A673 (cell line): ENCODE results near the gene CEACAM1. TPM values are rescaled to one million over a fixed set of nuclear protein-coding genes. Genes with fewer than 3 reads are reported as not detected.
A peak's percentile ranks its signal among the peaks of the same experiment; 100 is the strongest.

ENCODE experiments used
- BruUV-seq: library from RNA; stranded (reverse); fragments of 400-500 nt; replicated peaks from 2 replicates; lab custom pipeline; 2021; lab: Mats Ljungman, UMichigan
- CTCF ChIA-PET: fragments of 300-600 bp; sonication (Branson Sonifier 250); formaldehyde crosslinking; loops from one replicate; lab custom pipeline; 2022; ENCODE audit warnings: antibody characterized with exemption; lab: Charles Lee
- POLR2A ChIA-PET: fragments of 300-600 bp; sonication (Branson Sonifier 250); formaldehyde crosslinking; loops from one replicate; lab custom pipeline; 2022; ENCODE audit warnings: antibody characterized with exemption; ENCODE audit not compliant: low non-redundant PET; lab: Charles Lee
- DNase-seq: peaks from one replicate; pipeline ENCODE4 v3.0.0-alpha.2; 2015; ENCODE audit warnings: low spot score
- H3K27ac ChIP-seq: fragments of 200-600 bp; sonication (generic); 2 replicates; pipeline ENCODE4 v1.5.1; 2016; ENCODE audit warnings: mixed run types, low read depth, mild to moderate bottlenecking, mixed read lengths, antibody characterized with exemption, low read length; ENCODE audit not compliant: poor library complexity, severe bottlenecking
- H3K27me3 ChIP-seq: fragments of 200-600 bp; sonication (generic); replicated peaks from 2 replicates; pipeline ENCODE4 v1.6.1; 2017; ENCODE audit warnings: mixed run types, low read depth, mild to moderate bottlenecking, mixed read lengths, antibody characterized with exemption, low read length; ENCODE audit not compliant: insufficient read depth, poor library complexity
- H3K36me3 ChIP-seq: fragments of 200-600 bp; sonication (generic); 2 replicates; pipeline ENCODE4 v1.6.1; 2016; ENCODE audit warnings: mixed run types, mild to moderate bottlenecking, mixed read lengths, antibody characterized with exemption, low read length; ENCODE audit not compliant: insufficient read depth, poor library complexity, severe bottlenecking
- H3K4me1 ChIP-seq: fragments of 200-600 bp; sonication (generic); 2 replicates; pipeline ENCODE4 v1.6.1; 2017; ENCODE audit warnings: mixed run types, mild to moderate bottlenecking, mixed read lengths, antibody characterized with exemption, low read length; ENCODE audit not compliant: insufficient read depth, poor library complexity, severe bottlenecking
- H3K4me3 ChIP-seq: fragments of 200-600 bp; sonication (generic); 2 replicates; pipeline ENCODE4 v1.5.1; 2016; ENCODE audit warnings: low read depth, mixed run types, mild to moderate bottlenecking, mixed read lengths, low read length; ENCODE audit not compliant: poor library complexity, severe bottlenecking
- H3K9me3 ChIP-seq: fragments of 200-600 bp; sonication (generic); 2 replicates; pipeline ENCODE4 v1.6.1; 2016; ENCODE audit warnings: mixed run types, low read depth, mild to moderate bottlenecking, mixed read lengths, antibody characterized with exemption, low read length; ENCODE audit not compliant: poor library complexity, severe bottlenecking
- EZH2 ChIP-seq: fragments of 200-600 bp; sonication (generic); IDR thresholded peaks from 2 replicates; pipeline ENCODE4 v1.6.1; 2017; ENCODE audit warnings: borderline replicate concordance, low read depth, mild to moderate bottlenecking, mixed read lengths, antibody characterized with exemption, low read length; ENCODE audit not compliant: poor library complexity, severe bottlenecking
- intact Hi-C: fragments of 100-400 bp; cut with micrococcal nuclease; formaldehyde crosslinking; loops from one replicate; pipeline ENCODE4 v1.10.0; 2022; ENCODE audit not compliant: unreplicated experiment
- total RNA-seq: library from RNA; stranded (reverse); gene quantifications from 2 replicates; pipeline ENCODE4 v1.2.3, GENCODE V29; 2021
- TF ChIP-seq, protein P1 (sequence below): fragments of 300-800, 200-600 bp; sonication (generic); conservative IDR thresholded peaks from 2 replicates; pipeline ENCODE4 v1.5.1; 2017; ENCODE audit warnings: low read depth, mild to moderate bottlenecking, antibody characterized with exemption, low read length, moderate library complexity, mixed read lengths

The CEACAM1 gene
- total RNA-seq, 1 experiment from 2014 or later, result 0.64 TPM

DNA sequence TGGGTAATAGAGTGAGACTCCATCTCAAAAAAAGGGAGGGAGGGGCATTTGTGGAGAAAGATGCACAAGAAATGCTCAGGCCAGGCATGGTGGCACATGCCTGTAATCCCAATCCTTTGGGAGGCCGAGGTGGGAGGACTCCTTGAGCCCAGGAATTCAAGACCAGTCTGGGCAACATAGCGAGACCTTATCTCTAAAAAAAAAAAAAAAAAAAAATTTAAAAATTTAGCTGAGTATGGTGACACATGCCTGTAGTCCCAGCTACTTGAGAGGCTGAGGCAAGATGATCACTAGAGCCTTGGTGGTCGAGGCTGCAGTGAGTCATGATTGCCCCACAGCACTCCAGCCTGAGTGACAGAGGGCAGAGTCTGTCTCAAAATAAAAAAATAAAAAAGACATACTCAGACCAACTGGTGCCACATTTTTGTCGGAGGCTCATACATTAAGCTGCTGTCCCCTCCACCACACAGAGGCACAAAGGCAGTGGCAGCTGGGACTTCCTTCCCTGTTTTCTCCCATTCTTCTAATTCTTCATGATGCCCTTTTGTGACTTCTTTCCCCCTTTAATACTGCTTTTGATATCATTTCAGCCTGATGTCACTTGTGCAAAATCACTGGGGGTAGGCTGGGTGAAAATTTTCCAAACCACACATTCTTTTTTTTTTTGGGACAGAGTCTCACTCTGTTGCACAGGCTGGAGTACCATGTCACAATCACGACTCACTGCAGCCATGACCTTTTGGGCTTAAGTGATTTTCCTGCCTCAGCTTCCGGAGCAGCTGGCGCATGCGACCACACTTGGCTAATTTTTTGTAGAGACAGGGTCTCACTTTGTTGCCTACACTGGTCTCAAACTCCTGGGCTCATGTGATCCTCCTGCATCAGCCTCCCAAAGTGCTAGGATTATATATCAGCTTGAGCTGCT is 58.7 kb downstream of the CEACAM1 start:
- CTCF ChIA-PET, result no interaction called here
- DNase-seq, result peak; percentile 15

DNA sequence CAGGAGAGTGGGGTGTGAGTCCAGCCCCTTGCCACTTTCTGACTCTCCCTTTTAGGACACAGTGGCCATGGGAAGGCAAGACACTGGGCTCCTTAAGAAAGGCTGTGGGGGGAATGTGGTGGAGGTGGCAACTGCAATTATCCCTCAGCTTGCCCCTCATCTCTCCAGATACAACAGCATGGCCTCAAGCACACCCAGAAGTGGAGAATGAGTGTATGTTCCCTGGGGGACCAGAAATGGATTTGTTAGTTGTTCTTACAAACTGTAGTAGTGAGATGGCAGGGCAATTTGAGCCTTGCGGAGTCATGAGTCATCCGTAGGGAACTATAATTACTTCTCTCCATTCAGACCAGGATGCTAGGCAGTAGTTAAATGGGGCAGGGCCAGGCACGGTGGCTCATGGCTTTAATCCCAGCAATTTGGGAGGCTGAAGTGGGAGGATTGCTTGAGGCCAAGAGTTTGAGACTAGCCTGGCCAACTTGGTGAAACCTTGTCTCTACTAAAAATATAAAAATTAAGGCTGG is 59.9 kb downstream of the CEACAM1 start:
- TF ChIP-seq, protein P1, sequence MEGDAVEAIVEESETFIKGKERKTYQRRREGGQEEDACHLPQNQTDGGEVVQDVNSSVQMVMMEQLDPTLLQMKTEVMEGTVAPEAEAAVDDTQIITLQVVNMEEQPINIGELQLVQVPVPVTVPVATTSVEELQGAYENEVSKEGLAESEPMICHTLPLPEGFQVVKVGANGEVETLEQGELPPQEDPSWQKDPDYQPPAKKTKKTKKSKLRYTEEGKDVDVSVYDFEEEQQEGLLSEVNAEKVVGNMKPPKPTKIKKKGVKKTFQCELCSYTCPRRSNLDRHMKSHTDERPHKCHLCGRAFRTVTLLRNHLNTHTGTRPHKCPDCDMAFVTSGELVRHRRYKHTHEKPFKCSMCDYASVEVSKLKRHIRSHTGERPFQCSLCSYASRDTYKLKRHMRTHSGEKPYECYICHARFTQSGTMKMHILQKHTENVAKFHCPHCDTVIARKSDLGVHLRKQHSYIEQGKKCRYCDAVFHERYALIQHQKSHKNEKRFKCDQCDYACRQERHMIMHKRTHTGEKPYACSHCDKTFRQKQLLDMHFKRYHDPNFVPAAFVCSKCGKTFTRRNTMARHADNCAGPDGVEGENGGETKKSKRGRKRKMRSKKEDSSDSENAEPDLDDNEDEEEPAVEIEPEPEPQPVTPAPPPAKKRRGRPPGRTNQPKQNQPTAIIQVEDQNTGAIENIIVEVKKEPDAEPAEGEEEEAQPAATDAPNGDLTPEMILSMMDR, result no peak
- no peak for TF ChIP-seq EZH2
- H3K27me3 ChIP-seq, result no peaks in the 10 kb centered on the region
- CTCF ChIA-PET, result no interaction called here
- H3K4me1 ChIP-seq, result peaks cover 19% of the 10 kb centered on the region
- DNase-seq, result peak; percentile 94
- H3K36me3 ChIP-seq, result no peaks in the 10 kb centered on the region
- BruUV-seq, result no TSS peak
- POLR2A ChIA-PET, result no interaction called here
- intact Hi-C loops, result no loop called here
- H3K27ac ChIP-seq, result no peak overlapping the region
- no peak overlapping the region for H3K4me3 ChIP-seq
- no peaks in the 10 kb centered on the region for H3K9me3 ChIP-seq

More for the DNA sequence above, 58.7 kb downstream of the CEACAM1 start:
- BruUV-seq, result no TSS peak
- H3K27ac ChIP-seq, result no peak overlapping the region
- intact Hi-C loops, result no loop called here
- no peaks in the 10 kb centered on the region for H3K9me3 ChIP-seq
- H3K4me1 ChIP-seq, result peaks cover 19% of the 10 kb centered on the region
- H3K36me3 ChIP-seq, result no peaks in the 10 kb centered on the region
- H3K4me3 ChIP-seq, result no peak overlapping the region
- H3K27me3 ChIP-seq, result no peaks in the 10 kb centered on the region
- POLR2A ChIA-PET, result no interaction called here
- TF ChIP-seq EZH2, result no peak
- TF ChIP-seq, protein P1, result no peak

DNA sequence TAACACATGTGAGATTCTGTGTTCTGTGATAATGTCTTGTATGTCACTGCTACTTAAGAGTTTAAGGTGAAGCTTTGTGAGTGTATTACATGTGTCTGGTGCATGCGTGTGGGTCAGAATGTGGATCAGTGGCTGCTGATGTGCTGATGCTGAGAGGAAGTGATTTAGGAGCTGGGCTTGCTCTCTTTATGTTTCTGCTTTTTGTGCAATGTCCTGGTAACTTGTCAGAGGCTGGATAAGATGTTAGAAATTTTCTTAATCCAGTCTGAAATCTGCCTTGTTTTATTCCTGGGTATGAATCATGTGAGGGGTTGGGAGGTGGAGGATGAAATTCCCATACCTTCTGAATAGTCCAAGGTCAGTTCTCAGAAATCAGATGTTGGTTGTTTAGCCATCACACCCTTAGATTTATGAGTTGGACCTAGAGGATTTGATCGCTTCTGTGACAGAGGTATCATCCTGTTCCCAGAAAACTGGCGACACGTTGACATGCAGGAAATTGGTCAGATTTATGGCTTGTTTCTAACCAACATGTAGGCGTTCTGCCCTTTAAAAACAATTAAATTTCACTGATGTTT is 61.0 kb downstream of the CEACAM1 start:
- TF ChIP-seq, protein P1, result no peak
- no peak for TF ChIP-seq EZH2
- ChIA-PET POLR2A (interaction anchor here (0.6 kb wide), 1 partner anchor 18 kb away, joined by 5 read pairs; no protein-coding TSS in a partner anchor), CTCF (no interaction called here)
- Histone ChIP-seq H3K27ac (no peak overlapping the region), H3K9me3 (no peaks in the 10 kb centered on the region), H3K36me3 (no peaks in the 10 kb centered on the region), H3K4me1 (peaks cover 19% of the 10 kb centered on the region), H3K4me3 (no peak overlapping the region), H3K27me3 (no peaks in the 10 kb centered on the region)
- intact Hi-C loops, result no loop called here
- BruUV-seq, result no TSS peak
- peak; percentile 27 for DNase-seq
